Glomerular endothelial cell (primary cell): ENCODE measurements around the gene PGAM5. TPM values are rescaled to one million over a fixed set of nuclear protein-coding genes. Genes with fewer than 3 reads are reported as not detected.
"Not testable (repeated sequence)": the region's sequence is repeated elsewhere in the genome, so short reads cannot be mapped to it uniquely, and the experiment has no call there.

Experiments
- DNase-seq: peaks from one replicate; pipeline ENCODE4 v3.0.0-alpha.2; 2011; ENCODE audit warnings: low read depth, low spot score; ENCODE audit errors: extremely low read depth
- total RNA-seq: library from RNA; depleted of rRNA; stranded (reverse); fragments of >200 nt; gene quantifications from 2 replicates; pipeline ENCODE4 v1.2.3, GENCODE V29; 2015

Gene PGAM5
- total RNA-seq, 1 donor from 2014 or later = 42.4 TPM

DNA sequence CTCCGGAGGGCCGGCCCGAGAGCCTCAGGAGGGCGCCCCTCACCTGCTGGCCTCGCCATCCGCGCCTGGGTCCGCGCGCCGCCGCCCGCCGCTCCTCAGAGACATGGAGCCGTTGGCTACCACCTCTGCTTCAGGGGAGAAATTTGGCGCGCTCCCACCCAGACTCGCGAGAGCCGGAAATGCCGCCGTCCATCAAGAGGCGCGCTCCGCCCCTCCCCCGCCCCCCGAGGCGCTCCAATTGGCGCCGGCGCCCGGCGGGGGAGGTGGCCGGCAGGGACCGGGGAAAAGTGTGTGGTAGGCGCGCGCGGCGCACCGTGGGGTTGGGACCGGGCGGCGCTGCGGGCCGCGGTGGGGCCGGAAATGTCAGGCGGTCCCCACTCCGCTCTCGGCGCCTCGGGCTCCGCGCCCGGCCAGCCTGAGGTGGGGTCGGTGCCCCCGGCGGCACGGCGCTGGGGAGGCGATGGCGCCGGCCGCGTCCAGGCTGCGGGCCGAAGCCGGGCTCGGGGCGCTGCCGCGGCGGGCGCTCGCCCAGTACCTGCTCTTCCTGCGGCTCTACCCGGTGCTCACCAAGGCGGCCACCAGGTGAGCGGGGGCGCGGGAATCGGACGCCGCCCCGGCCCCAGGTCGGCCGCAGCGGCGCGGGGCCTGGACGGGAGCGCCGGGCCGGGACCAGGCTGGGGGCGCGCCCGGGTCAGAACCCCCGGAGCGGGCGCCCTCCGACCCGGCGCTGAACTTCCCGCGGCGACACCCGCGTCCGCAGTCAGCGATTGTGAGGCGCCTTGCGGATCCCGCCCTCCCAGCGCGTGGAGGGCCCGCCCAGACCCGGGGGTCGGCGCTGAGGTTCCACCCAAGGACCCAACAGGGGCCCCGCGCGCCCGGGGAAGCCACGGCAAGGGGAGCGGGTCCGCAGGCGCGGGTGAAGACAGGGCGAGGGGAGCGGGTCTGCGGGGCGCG, 23.2 kb upstream of the PGAM5 start, which contains the start of the genes POLE and PXMP2:
TSS of gene POLE (minus strand) at position 132 of the 954 bp plus-strand sequence. CDS start at position 105, 27 bp downstream.
TSS of gene PXMP2 (plus strand) at position 377 of the 954 bp plus-strand sequence. CDS start at position 461, 84 bp downstream.
- DNase-seq = no peak

GRCh38 chr12:132689227-132689626, 21.4 kb upstream of the PGAM5 start:
- no peak for DNase-seq

DNA sequence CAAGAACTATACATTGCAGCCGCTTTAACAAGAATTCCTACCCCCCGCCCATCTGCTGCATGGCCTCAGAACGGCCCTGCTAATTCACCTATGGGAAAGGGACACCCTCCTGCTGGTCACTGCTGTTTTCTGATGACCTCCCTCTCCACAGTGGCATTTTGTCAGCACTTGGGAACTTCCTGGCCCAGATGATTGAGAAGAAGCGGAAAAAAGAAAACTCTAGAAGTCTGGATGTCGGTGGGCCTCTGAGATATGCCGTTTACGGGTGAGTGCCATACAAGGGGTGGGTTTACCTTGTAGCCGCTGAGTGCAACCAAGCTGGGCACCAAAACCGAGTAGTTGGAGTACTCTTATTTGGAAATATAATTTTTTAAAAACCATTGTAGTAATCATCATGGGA, 20.5 kb upstream of the PGAM5 start:
- DNase-seq = no peak

- DNase-seq = not testable (repeated sequence)
Observed at GRCh38 chr12:132692030-132692429, 18.6 kb upstream of the PGAM5 start.

DNA sequence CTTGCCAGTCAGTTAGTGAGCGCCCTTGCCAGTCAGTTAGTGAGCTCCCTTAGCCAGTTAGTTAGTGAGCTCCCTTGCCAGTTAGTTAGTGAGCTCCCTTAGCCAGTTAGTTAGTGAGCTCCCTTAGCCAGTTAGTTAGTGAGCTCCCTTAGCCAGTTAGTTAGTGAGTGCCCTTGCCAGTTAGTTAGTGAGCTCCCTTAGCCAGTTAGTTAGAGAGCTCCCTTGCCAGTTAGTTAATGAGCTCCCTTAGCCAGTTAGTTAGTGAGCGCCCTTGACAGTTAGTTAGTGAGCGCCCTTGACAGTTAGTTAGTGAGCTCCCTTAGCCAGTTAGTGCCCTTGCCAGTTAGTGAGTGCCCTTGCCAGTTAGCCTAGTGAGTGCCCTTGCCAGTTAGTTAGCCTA, 15.8 kb upstream of the PGAM5 start:
- DNase-seq = not testable (repeated sequence)

DNA sequence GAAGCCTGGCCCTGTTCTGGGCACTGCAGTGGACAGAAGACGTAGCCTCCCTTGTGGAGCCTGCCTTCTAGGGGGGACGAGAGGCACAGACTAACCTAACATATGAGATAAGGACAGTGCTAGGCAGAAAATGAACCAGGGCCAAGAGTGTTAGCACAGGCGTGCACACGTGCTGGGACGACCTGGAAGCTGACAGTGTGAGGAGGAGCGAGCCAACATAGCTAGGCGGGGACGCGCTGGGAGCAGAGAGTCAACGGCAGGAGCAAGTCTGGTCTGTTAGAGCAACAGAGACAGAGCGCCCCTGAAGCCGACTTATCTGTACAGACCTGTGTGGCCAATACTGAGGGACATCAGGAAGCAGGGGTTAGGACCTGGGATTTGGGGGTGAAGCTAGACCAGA, 15.2 kb upstream of the PGAM5 start:
- DNase-seq = no peak

DNA sequence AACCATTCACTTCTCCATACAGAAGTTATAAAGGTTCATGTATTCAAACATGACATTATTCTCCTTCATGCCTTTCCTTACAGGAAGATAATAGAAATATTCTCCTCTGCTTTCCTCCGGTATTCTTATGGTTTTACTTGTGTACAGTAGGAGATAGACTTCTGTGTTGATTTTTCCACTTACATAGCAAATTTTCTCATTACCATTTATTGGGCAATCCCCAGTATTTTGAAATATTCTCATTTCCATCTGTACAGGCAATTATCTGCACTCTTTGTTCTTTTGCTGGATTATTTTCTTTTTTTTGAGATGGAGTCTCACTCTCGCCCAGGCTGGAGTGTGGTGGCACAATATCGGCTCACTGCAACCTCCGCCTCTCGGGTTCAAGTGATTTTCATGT, 12.3 kb upstream of the PGAM5 start:
- DNase-seq = no peak

DNA sequence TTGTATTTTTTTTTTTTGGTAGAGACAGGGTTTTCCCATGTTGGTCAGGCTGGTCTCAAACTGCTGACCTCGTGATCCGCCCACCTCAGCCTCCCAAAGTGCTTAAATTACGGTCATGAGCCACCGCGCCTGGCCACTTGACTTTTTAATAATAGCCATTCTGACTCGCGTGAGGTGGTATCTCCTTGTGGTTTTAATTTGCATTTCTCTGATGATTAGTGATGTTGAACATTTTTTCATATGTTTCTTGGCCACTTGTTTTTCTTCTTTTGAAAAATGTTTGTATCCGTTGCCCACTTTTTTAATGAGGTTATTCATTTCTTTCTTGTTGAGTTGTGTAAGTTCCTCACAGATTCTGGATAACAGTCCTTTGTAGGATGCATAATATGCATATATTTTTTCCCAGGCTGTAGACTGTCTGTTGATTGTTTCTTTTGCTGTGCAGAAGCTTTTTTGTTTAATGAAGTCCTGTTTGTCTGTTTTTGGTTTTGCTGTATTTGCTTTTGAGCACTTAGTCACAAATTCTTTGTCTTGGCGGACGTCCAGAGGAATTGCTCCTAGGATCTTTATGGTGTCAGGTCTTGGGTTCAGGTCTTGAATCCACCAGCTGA, 10.3 kb upstream of the PGAM5 start:
- DNase-seq = no peak

DNA sequence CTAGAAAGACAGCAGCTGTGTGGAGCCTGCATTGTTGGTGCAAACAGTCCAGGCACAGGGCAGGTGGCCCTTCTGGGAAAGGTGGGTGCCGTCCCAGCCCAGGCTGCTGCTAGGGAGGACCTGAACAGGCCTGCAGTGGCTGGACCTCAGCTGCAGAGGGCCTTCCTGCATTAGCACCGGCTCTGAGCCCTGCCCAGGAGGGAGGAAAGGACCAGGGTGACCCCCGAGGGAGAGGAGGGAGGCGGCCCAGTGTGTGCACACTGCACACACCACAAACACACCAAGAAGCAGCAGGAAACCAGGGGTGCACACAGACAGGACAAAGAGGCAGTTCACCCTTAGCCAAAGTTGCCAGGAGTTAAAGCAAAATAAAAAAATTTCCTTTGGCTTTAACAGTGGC, 8.0 kb upstream of the PGAM5 start:
- no peak for DNase-seq

DNA sequence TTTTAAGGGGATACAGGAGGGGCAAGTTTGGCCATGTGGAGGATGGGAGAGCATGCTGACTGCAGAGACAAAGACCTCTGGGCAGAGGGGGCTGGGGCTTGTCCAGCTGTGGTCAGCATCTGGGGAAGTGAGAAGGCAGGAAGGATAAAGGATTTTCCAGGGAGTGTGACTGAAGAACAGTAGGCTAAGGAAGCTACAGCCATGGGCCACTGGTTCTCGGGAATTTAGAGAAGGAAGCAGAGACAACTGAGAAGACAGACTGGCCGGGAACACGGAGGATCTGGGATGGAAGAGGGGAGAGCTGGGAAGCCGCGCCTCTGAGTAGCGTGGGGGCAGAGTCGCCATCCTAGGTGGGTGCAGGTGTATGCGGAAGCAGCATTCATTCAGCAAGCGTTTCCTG, 7.0 kb upstream of the PGAM5 start:
- no peak for DNase-seq

- DNase-seq = no peak
Observed at GRCh38 chr12:132707241-132707640, 3.4 kb upstream of the PGAM5 start.

DNA sequence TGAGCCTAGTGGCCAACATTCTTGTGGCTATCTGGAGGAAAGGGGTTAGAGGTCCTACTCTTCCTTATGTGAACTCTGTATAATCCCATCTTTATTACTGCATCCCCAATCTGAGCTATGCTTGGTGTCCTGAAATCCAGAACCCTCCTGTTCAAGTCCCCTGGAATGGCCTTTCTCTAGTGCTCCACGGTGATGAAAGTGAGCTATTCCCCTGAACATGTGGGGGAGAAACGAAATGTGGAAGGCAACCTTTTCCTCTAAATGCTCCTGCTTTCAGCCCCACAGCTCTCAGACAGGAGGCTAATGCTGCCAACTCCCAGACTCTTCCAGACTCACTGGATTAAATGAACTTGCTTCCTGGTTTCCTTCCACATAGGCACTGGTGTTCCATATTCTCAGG, 2.5 kb upstream of the PGAM5 start:
- DNase-seq = no peak

DNA sequence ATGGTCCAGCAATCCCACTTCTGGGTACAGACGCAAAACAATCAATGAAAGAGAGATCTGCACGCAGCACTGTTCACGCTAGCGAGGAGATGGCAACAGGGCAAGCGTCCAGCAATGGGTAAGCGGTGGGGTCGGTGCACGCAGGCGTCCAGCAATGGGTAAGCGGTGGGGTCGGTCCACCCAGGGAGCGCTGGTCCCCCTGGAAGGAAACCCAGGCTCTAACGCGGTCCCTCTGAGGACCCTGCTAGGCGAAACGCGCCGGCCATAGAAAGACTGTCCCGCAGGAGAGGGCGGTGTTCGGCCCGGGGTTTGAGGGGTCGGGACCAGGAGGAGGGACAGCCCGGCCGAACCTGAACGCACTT, 618 bp upstream of the PGAM5 start:
- no peak for DNase-seq

GRCh38 chr12:132711080-132711843, 620 bp downstream of the PGAM5 start:
- DNase-seq = no peak

DNA sequence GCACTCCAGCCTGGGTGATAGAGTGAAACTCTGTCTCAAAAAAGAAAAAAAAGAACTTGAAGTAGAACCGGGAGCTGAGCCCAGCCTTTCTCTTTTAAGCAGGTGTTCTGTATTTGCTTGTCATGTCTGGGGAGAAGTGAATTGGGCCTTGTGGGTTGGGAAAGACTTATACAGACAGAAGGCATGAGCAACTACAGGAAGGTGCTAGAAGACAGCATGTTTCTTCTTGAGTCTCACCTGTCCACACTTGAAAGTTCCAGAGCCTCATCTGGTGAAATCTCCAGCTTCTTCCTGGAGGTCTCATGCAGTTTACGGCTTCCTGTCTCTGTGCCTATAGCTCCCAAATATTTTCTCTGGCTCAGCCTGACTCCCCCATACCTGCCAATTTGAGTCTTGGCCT, 2.5 kb downstream of the PGAM5 start:
- DNase-seq = no peak

DNA sequence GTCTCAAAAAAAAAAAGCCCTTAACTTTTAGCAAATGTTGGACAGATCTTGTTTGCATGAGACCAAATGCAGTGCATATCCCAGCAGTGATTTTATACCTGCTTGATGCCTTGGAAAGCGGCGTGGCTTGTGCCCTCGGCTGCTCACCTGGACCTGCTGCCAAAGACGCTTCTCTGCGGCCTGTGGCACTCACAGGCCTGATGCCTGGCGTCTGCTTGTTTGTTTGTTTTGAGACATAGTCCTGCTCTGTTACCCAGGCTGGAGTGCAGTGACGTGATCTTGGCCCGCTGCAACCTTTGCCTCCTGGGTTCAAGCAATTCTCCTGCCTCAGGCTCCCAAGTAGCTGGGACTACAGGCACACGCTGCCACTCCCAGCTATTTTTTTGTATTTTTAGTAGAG, 5.2 kb downstream of the PGAM5 start:
- DNase-seq = no peak

- no peak for DNase-seq
Observed at GRCh38 chr12:132716356-132716755, 5.7 kb downstream of the PGAM5 start.

DNA sequence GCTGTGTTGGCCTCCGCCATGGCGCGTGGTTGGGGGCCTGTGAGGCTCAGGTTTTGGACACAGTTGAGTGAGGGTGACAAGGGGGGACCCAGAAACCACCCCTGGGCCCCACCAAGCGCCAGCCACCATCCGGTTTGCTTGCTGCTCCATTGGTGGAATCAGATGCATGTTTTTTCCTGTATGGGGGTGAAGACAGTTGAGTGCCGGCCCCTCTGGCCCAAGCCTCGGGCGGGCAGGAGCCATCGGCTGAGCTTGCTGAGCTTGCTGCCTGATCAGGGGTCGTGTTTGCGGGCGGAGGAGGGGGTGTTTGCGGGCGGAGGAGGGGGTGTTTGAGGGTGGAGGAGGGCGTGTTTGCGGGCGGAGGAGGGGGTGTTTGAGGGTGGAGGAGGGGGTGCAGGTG, 6.4 kb downstream of the PGAM5 start:
- no peak for DNase-seq

- DNase-seq = no peak
Observed at GRCh38 chr12:132717531-132718387, 7.1 kb downstream of the PGAM5 start.

- no peak for DNase-seq
Observed at GRCh38 chr12:132718644-132719043, 8.0 kb downstream of the PGAM5 start.
